ENCODE data around the gene PVALEF.

GRCh38 chr17:81221842-81222619, 56.7 kb downstream of the PVALEF start:
- TF ChIP-seq, protein P1, sequence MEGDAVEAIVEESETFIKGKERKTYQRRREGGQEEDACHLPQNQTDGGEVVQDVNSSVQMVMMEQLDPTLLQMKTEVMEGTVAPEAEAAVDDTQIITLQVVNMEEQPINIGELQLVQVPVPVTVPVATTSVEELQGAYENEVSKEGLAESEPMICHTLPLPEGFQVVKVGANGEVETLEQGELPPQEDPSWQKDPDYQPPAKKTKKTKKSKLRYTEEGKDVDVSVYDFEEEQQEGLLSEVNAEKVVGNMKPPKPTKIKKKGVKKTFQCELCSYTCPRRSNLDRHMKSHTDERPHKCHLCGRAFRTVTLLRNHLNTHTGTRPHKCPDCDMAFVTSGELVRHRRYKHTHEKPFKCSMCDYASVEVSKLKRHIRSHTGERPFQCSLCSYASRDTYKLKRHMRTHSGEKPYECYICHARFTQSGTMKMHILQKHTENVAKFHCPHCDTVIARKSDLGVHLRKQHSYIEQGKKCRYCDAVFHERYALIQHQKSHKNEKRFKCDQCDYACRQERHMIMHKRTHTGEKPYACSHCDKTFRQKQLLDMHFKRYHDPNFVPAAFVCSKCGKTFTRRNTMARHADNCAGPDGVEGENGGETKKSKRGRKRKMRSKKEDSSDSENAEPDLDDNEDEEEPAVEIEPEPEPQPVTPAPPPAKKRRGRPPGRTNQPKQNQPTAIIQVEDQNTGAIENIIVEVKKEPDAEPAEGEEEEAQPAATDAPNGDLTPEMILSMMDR (IDR thresholded peaks at IDR 0.05): no peak
- TF ChIP-seq, protein P2, sequence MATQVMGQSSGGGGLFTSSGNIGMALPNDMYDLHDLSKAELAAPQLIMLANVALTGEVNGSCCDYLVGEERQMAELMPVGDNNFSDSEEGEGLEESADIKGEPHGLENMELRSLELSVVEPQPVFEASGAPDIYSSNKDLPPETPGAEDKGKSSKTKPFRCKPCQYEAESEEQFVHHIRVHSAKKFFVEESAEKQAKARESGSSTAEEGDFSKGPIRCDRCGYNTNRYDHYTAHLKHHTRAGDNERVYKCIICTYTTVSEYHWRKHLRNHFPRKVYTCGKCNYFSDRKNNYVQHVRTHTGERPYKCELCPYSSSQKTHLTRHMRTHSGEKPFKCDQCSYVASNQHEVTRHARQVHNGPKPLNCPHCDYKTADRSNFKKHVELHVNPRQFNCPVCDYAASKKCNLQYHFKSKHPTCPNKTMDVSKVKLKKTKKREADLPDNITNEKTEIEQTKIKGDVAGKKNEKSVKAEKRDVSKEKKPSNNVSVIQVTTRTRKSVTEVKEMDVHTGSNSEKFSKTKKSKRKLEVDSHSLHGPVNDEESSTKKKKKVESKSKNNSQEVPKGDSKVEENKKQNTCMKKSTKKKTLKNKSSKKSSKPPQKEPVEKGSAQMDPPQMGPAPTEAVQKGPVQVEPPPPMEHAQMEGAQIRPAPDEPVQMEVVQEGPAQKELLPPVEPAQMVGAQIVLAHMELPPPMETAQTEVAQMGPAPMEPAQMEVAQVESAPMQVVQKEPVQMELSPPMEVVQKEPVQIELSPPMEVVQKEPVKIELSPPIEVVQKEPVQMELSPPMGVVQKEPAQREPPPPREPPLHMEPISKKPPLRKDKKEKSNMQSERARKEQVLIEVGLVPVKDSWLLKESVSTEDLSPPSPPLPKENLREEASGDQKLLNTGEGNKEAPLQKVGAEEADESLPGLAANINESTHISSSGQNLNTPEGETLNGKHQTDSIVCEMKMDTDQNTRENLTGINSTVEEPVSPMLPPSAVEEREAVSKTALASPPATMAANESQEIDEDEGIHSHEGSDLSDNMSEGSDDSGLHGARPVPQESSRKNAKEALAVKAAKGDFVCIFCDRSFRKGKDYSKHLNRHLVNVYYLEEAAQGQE (IDR thresholded peaks at IDR 0.05; ENCODE audit: insufficient read depth in 1 of 2, low read depth in 2 of 2, low read length in 1 of 2): no peak

All from Panc1 (cell line).